Suppressor macrophage (primary cell): ENCODE results near the gene GREB1.

Experiments
- DNase-seq, 4 experiments: peaks; one replicate each; pipeline ENCODE4 v3.0.0-alpha.2; 2020 to 2022

GREB1 gene

DNA sequence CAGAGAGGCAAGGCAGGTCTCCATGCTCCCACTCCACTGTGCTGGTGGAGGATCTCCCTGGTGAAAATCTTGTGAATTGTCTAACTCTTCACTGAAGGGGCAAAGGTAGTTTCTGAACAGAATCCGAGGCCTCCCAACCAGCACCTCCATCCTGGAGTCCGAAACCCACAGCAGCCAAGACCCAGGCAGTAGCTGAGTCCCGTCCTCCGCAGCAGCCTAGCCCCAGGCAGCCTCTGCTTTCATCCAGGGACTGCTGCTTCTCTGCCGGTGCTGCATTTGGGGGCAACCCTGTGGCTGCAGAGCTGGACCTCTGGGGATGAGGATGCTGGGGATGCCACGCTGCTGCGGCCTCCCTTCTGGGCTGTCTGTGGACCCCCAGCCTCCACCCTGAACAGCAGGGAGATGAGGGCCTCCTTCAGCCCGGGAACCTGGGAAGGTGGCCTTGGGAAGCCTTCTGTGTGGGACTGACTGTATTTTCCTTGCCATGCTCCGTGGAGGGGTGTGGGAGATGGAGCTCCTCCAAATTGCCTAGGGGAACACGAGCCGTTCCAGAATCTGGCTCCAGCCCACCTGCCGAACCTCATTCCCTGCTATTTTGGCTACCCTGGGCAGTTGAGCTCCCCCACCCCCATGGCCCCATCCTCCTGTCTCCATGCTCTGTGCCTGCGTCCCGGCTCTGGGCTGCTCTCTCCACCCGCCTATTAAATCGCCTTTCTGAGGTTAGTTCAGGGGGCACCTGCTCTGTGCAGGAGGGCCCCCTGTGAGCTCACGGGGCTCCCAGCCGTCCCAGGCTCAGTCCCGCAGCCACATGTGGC lies 48.2 kb downstream of the GREB1 start:
- DNase-seq: no peak

- DNase-seq: no peak
Observed at GRCh38 chr2:11582612-11582861, 48.7 kb downstream of the GREB1 start.

- peak; percentile 69 to 81 (median 78) for DNase-seq
Observed at GRCh38 chr2:11582862-11583752, 49.3 kb downstream of the GREB1 start.

GRCh38 chr2:11583840-11584524 lies 50.1 kb downstream of the GREB1 start:
- DNase-seq: peak; percentile 92 to 97 (median 94)

GRCh38 chr2:11584525-11585056 lies 50.7 kb downstream of the GREB1 start:
- no peak for DNase-seq

DNA sequence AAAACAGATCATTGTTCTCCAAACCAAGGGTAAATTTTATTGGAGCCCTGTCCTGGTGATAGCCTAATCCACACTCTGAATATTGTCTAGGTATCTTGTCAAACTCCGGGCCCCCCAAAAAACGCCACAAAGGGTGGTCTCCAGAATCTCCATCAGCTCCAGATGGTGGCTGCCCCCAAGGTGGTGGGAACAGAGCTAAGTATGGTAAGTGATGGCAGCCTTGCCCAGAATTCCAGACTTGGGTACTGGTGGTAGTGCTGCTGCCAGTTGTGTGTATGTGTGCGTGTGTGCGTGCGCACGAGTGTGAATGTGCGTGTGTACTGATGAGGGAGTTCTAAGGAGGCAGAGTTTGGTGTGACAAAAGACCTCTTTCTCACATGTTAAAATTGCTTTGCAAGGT lies 51.2 kb downstream of the GREB1 start:
- no peak for DNase-seq

- DNase-seq: no peak
Observed at GRCh38 chr2:11588228-11589110, 54.6 kb downstream of the GREB1 start.

DNA sequence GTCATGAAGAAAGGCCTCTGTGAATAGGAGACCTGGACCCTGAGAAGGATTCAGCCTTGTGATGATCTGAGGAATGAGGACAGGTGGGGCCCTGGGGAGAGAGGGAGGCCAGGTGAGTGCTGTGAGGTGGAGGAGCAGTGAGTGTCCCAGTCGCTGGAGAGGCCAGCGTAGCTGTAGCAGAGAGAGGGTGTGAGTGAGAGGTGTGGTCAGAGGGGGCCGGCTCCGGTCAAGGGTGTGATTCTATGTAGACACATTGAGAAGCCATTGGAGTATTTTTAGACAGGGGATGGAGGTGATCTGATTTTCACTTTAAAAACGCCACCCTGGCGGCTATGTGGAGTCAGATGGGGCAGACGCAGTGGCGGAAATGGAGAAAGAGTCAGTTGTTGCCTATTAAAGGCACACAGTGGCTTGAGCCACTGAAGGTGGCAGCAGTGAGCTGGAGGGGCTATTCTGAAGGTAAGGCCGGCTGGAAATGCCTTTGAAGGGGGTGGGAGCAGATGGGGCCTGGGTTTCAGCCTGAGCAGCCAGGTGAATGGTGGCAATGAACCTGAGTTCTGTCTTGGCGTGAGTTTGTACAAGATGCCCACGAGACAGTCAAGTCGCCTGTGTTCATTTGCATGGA lies 55.6 kb downstream of the GREB1 start:
- no peak for DNase-seq

DNA sequence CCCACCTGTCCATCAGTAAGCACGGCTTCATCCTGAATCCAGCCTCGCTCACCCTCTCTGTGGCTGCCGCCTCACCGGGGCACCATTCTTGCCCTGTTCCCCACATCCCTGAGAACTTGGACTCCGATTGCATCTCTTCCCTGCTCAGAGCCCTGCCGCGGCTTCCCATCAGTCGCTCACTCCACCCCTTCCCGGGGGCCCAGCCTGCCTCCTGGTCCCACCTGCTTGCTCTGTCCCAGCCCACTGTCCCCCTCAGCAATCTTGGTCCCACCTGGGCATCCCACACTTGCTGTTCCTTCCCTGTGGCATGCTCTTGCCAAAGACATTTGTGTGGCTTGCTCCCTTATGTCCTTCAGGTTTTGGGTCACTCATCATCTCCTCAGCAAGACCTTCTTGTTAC lies 56.3 kb downstream of the GREB1 start:
- DNase-seq: no peak

- no peak for DNase-seq
Observed at GRCh38 chr2:11591091-11591490, 57.2 kb downstream of the GREB1 start.

DNA sequence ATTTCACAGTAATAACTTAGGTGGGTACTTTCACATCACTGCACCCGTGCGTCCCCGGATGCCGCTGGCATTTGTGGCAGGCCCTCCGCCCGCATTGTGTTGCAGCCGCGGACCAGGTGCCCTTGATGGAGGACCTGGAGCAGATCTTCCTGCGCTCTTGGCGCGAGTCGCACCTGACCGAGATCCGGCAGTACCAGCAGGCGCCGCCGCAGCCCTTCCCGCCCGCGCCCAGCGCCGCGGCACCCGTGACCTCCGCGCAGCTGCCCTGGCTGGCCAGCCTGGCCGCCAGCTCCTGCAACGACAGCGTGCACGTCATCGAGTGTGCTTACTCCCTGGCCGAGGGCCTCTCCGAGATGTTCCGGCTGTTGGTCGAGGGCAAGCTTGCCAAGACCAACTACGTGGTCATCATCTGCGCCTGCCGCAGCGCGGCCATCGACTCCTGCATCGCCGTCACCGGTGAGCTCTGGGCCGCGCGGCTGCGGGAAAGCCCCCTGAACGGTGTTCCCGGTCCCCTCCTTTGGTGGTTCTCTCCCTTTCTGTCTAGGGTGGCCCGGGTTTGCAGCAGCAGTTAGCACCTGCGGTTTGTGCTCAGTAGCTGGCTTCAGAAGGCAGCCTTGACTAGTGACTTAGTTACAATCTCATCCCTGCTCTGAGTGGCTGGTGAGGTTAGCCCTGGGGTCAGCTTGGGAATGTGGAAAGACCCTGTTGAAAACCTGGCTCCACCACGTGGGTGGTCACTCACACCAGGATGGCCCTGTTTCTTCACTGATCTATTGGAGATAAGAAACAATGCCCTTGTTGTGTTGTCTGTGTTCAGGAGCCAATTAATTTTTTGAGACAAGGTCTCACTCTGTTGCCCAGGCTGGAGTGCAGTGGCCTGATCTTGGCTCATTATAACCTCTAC lies 59.1 kb downstream of the GREB1 start:
- DNase-seq: no peak

DNA sequence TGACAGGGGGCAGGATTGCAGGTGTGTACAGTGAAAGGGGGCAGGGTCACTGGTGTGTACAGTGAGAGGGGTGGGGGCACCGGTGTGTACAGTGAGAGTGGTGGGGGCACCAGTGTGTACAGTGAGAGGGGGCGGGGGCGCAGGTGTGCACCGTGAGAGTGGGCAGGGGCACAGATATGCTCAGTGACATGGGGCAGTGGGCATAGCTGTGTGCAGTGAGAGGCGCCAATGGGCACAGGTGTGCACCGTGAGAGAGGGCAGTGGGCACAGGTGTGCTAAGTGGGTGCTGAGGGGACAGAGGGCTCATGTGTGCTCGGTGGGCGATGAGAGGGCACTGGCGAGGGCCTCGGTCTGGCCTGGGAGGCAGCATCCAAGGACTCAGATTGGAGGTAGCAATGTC lies 63.0 kb downstream of the GREB1 start:
- no peak for DNase-seq

DNA sequence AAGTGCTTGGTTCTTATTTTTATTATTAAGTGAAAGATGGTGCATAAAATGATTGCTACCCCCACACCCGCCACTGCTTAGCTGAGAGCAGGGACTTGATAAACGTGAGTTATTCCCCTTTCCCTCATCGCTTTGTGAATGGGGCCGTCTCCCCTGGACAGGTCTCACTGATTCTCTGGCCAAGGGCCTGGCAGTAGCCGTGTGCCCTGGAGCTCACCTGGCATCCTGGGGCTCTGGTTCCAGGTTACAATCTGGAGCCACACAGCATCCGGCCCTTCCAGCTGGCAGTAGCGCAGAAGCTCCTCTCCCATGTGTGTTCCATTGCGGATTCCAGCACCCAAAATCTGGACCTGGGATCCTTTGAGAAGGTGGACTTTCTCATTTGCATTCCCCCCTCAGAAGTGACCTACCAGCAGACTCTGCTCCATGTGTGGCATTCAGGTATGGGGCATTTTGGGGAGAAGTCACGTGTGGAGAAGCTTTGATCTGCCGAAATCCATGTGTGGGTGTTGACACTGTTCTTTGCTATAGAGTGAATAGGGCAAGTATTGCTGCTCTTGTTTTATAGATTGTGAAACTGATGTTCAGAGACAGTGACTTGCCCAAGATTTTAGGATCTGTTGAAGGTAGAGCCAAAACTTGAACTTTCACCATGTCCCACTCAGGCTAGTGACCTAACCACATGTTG lies 63.8 kb downstream of the GREB1 start:
- no peak for DNase-seq

DNA sequence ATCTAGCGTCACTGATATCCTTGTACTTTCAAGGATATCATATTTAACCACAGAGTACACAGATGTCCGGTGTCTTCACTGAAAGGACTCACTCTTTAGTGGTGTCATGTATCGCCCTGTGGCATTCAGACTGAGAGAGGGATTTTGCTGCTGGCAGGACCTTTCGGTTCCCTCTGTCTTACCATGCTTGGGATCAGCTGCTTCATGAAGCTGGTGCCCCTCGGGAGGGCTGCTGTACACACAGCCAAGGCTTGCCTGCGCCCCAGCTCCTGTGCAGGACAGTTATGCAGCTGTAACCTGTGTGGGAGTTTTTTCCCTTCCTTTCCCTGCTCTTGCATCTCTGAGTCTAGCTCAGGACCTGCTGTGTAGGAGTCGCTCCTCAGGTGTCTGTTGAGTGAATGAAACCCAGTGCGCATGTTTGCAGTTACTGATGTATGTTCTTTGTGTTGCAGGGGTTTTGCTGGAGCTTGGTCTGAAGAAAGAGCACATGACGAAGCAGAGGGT lies 64.4 kb downstream of the GREB1 start:
- DNase-seq: no peak

- no peak for DNase-seq
Observed at GRCh38 chr2:11602563-11603204, 68.8 kb downstream of the GREB1 start.

GRCh38 chr2:11610624-11611242 lies 76.9 kb downstream of the GREB1 start:
- no peak for DNase-seq

DNA sequence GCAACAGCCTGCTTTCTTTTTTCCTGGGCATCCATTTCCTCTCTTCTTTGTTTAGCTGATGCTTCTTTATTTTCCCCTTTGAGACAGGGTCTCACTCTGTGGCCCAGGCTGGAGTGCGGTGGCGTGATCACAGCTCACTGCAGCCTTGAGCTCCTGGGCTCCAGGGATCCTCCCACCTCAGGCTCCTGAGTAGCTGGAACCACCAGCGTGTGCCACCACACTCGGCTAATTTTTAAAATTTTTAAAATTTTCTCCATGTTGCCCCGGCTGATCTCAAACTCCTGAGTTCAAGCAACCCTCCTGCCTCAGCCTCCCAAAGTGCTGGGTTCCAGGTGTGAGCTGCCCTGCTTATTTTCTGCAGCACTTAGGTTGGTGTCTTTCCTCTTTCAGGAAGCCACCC lies 77.4 kb downstream of the GREB1 start:
- no peak for DNase-seq

DNA sequence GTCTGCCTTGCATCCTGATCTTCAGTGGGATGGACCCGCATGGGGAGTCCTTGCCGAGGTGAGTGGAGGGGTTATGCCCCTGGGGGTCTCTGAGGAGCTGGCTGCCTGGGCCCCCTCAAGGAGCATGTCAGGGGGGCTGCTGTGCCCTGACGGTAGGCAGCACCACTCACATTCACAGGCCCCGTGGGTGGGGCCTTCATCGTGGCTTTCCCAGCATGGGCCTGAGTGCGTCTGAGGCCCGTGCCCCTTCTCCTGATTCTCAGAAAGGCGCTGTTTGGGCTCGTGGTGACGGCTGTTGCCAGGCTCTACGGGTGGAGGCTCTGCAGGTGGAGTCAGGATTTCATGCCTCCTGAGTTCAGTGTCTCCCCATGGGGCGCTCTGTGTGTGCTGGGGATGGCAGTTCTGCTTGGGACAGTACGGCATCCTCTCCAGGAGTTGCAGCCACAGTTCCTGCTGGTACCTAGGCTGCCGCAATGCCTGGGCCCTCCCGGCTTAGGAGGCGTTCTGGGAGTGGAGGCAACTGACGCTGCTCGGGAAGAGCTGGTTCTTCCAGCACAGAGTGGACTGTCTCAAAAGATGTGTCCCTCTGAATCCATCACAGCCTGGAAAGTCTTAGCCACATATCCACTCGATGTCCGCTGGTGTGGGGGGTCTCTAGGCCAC lies 78.8 kb downstream of the GREB1 start:
- no peak for DNase-seq
